K562 treated with DMSO at 1 percent for 24 hours (cell line): ENCODE measurements around the gene CARNS1. TPM values are rescaled to one million over a fixed set of nuclear protein-coding genes. Genes with fewer than 3 reads are reported as not detected.

Source experiments
- total RNA-seq: library from RNA; unstranded; fragments of 300-600 nt; gene quantifications from 2 replicates; pipeline ENCODE4 v1.2.3, GENCODE V29; 2022; ENCODE audit warnings: low read depth; ENCODE audit not compliant: insufficient read depth

Gene CARNS1, protein sequence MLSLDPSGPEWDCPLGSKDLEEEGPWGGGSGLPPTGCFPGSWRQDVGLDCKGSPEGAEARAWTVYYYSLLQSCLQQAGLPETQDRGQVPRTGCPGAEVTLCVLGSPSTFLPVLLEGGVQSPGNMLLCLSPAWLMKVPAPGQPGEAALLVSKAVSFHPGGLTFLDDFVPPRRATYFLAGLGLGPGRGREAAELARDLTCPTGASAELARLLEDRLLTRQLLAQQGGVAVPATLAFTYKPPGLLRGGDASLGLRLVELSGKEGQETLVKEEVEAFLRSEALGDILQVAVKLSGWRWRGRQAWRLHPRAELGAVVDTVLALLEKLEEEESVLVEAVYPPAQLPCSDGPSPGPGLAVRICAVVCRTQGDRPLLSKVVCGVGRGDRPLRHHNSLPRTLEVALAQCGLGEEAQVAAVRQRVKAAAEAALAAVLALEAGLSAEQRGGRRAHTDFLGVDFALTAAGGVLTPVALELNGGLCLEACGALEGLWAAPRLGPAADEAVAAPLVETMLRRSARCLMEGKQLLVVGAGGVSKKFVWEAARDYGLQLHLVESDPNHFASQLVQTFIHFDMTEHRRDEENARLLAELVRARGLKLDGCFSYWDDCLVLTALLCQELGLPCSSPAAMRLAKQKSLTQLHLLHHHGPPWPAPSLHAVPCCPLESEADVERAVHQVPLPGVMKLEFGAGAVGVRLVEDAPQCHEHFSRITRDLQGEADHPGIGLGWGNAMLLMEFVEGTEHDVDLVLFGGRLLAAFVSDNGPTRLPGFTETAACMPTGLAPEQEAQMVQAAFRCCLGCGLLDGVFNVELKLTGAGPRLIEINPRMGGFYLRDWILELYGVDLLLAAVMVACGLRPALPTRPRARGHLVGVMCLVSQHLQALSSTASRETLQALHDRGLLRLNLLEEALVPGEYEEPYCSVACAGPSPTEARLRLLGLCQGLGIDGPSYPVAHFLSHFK
- total RNA-seq = 0.20 TPM in 1 of 2 replicates, not detected in the other

DNA sequence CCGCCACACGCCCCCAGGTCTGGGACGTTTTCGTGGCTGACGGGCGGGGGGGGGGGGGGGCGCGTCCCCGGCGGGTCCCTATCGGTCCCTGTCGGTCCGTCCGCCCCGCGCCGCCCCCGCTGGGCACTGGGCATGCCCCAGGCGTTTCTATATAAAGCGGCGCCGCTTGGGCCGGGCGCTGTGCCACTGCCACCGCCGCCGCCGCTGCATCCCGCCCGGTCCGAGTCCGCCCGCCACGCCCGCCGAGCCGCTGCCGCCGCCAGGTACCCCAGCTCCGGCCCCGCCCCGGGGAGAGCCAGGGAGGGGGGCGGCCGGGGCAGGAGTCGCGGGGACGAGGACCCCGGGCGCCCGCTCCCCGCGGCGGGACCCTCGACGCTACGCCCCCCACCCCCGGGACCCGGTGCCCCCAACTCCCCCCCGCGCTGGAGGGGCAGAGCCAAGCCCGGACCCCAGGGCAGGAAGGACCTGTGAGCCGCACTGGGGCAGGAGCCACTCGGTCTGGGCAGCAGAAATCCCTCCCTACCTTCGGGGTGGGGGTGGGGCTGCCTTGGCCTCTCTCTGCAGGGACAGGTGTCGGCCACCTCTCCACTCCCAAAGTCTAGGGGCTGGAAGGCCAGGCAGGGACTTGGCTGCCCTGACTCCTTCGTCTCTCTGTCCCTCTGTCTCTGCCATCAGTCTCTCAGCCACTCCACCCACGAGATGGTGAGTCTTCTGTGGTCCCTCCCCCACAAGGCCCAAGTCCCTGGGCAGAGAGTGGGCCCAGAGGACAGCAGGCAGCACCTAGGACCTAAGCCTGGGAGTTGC is at the start of gene CARNS1:
CARNS1 (plus strand) TSS at position 178 of the 804 bp plus-strand sequence; CDS start at position 700, 522 bp downstream.

DNA sequence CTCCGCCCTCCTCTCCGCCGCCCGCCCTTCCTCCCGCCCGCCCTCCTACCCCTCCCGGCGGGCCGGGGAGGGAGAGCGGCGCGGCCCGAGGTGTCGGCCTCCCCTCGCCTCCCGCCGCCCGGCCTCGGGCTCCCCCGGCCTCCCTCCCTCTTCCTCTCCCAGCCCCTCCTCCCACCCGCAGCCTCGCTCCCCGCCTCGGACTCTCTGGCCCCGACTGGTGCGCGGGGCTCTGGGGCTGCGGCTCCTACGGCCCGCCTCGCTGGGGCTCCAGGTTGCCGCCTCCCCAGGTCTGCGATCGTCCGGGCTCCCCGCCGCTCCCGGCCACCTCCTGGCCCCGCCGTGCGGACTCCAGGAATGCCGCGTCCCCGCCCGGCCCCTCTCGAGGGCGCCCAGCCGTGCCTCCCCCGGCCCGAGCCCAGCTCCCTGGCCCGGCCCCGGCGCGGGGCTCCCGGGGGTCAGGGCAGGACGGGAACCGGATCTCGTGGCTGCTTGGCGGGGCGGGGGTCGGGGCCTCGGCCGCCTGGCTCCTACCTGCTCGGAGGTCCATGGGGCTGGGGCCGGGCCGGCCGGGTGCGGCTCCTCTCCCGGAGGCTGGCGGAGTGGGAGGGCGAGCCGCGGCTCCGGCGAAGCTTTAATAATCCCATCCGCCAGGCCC is 42.4 kb upstream of the CARNS1 start, which contains the start of gene CLCF1:
CLCF1 (minus strand) TSS at position 606 of the 655 bp plus-strand sequence; CDS start at position 547, 59 bp downstream.

DNA sequence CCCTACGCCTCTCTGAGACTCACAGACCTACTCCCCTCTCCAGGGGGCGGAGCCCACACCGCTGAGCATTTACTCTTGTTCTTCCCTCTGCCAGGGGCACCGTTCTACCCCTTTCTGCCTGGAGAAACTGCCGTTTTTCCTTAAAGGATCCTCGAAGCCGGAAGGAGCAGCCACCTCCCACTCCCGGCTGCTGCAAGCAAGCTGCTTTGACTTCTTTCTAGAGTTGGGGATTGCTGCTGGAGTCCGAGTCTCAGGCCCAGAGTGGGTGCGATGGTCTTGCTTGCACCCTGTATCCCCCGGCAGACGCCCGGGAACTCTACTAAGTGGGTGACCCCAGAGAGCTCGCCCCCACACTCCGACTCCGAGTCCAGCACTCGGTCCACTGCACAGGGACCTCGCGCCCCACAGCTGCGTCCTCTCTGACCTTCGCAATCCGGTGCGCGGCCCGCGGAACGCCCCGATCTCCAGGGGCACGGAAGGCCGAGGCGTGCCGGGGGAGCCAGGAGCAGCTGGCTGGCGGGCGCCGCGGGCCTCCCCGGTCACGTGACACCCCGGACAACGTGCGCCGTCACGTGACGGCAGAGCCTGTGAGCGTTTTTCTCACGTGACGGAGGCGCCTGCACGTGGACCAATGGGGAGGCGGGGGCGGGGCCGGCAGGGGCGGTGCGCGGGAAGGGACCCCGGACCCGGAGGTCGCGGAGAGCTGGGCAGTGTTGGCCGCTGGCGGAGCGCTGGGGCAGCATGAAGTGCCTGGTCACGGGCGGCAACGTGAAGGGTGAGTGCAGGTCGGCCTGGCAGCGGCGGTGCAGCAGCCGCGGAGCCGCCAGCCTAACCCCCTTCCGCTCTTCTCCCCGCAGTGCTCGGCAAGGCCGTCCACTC is 23.9 kb upstream of the CARNS1 start, which contains the start of gene RAD9A:
RAD9A (plus strand) TSS at position 683 of the 879 bp plus-strand sequence; CDS start at position 742, 59 bp downstream.

DNA sequence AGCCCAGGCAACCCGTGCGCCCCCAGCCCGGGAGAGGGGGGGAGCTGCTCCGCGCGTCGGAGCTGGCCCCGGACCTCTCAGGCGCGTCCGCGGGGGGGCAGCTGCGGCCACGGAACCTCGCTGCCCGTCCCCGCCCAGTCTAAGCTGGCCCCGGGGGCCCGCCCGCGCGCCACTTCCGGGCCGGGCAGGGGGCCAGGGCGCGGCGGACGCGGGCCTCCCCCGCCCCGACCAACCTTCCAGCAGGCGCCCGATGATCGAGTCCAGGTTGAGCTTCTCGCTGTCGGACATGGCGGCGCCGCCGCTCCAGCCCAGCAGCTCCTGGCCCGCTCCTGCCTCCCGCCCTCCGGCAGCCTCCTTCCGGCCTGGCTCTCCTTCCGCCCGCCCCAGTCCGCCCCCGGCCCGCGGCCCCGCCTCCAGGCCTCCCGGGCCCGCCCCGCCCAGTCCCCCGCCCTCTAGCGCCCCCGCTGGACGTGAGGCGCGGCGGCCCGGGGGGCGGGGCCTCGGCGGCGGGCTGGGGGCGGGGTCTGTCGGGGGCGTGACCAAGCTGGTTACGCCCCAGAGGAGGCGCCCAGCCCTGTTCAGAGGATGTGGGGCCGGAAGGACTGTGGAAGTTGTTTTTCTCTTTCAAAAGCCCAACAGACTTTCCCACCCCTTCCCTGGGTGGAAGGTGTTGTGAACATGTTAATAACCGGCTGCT is 13.8 kb upstream of the CARNS1 start, which contains the start of gene PPP1CA:
PPP1CA (minus strand) TSS at position 364 of the 697 bp plus-strand sequence; CDS start at position 288, 76 bp downstream.

DNA sequence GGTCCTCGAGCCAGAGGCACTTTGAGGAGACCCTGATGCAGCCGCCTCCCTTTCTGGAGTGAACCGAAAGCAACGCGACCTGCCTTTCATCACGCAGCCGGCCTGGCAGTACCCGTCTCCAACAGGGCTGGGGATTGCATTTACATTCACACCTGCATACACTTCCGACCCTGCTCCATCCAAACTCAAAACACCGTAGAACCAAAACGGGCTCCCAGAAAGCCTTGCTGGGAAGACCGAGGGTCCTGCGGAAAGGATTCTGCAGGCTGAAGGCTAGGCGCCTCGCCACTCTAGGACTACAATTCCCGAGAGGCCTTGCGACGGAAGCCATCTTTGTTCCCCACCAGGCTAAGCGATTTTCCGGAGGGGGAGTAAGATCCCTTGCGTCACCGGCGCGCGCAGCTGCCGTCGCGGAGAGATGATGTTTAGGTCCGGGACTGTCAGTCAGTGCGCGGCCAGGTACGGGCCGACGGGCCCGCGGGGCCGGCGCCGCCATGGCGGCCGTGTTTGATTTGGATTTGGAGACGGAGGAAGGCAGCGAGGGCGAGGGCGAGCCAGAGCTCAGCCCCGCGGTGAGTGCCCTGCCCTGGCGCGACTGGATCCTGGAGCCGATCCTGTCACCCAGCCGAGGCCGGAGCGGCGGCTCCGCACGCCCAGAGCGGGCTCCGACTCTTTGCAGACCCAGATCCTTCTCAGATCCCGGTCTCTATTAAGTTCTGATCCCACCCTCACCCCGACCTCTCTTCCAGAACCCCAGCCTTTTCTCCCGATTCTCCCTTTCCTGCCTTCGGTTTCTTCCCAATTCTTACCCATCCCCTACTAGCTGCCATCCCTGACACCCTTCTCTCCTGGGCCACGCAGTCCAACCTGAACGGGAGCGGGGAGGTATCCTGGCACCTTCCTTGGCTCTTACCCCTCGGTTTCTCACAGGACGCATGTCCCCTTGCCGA is 12.8 kb downstream of the CARNS1 start, which contains the start of gene RPS6KB2:
RPS6KB2 (plus strand) TSS at position 443 of the 950 bp plus-strand sequence; CDS start at position 495, 52 bp downstream.

DNA sequence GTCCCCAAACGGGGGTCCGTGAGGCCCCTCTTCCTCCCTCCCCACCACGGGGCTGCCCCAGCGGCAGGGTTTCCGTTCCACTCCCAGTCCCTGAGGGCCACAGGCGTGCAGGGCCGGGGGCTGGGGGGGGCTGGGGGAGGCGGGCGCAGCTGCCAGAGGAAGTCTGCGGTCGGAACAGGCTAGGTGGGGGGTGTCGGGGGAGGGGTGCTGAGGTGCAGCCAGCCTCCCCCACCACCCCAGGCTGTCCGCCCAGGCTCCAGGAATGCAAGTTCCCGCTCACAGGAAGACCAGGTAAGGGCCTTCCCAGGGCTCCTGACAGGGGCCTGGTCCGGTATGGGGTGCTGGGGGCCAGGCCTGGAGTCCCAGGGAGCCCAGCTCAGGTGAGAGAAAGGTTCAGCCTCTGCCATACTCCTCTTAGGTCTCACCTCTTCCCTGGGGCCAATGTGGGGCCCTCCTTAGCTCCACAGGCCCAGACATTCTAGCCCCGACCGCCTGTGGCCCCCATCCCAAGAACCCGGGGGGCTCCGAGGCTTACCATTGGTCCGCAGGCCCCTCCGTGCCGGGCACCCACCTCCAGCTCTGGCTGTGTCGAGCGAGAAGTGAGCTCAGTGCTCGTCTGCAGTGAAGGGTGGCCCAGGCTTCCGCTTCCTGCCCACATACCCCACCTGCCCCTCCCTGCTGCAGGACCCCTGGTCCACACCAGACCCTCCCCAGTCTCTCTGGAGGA is 21.8 kb downstream of the CARNS1 start, which contains the start of gene PTPRCAP:
PTPRCAP (minus strand) TSS at position 601 of the 727 bp plus-strand sequence; CDS start at position 538, 63 bp downstream.

DNA sequence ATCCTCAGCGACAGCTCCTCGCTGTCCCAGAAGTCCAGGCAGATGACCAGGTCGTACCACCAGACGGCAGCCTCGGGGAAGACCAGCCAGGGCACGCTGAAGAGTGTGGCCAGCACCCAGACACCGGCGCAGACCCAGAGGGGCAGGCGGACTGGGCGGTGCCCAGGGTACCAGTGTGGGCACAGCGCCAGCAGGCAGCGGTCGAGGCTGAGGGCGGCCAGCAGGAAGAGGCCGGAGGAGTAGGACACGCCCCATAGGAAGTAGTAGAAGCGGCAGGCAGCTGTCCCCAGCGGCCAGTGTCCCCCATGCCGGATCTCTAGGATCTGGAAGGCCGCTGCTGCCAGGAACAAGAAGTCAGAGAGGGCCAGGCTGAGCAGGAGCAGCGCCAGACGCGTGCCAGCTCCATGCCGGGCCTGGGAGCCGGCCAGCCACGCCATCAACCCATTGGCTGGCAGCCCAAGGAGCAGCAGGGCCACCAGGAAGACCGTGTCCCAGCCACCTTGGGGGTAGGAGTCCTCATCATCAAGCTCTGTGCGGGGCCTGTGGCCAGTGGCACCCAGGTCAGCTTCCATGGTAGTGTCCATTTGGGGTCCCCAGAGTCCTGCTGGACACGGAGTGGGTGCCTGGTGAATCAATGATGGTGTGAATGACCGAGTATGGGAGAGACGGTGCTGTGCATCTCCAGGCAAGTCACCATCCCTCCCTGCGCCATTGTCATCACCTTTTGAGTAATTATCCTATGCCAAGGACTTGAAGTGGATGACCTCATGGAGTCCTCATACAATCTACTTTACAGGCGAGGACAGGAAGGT is 36.9 kb downstream of the CARNS1 start, which contains the start of gene GPR152:
GPR152 (minus strand) TSS at position 589 of the 812 bp plus-strand sequence; CDS start at position 584, 5 bp downstream.

DNA sequence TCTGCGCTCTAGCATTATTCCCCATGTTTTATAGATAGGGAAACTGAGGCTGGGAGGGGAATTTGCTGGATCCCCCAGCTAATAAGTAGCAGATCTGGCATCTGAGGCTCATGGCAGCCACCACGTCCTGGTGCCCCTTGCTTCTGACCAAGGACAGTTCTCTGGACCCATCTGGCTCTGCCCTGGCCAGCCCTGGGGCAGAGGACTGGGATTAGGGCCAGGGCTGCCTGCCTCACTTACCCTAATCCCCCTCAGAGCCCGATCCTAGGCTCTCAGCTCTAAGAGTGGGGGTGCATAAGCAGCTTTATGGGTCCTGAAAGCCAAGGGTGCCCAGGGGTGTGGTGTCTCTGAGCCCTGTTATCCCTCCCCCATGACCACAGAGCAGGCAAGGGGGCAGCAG is 39.6 kb downstream of the CARNS1 start, which contains the start of gene CABP4:
CABP4 (plus strand) TSS at position 301 of the 400 bp plus-strand sequence; CDS start at position 371, 70 bp downstream.

DNA sequence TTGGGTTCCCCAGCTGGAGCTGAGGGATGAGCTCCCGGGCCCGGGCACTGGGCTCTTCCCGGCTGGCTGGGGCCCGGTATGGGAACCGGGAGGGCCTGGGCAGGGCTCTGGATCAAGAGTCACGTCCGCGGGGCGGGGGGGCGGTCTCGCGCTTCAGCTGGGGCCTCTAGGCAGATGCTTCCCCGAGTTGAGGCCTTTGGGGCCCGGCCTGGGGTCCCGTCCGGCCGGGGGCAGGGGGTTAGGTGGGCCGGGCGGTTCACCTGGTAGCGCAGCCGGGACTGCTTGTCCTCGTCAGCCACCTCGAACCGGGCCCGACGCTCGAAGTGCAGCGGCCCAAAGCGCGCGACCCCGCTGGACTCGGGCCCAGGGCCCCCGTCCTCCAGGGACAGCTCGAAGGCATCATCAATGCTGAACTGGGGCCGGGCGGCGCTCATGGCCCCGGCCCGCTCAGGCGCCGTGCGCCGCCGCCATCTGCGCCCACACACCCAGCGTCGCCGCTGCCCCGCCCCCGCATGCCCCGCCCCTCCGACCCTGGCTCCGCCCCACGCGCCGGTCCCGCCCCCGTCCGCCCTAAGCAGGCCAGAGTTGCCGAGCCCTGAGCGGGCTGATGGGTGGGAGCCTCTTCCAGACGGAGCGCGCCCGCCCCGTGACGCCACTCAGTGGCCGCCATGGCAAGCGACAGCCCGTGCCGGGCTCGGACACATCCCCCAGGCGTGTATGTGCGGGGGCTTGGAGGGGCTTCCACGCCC is 53.5 kb downstream of the CARNS1 start, which contains the start of gene TMEM134:
TMEM134 (minus strand) TSS at position 493 of the 749 bp plus-strand sequence; CDS start at position 434, 59 bp downstream.

Other genes starting within 250 kb of the CARNS1 start
- 159 and 169 TPM in 2 replicates for gene GRK2, start 149.2 kb upstream of the CARNS1 start, total RNA-seq
- gene ANKRD13D, start 126.4 kb upstream of the CARNS1 start, total RNA-seq = 60.2 and 68.6 TPM in 2 replicates
- 2.0 and 4.3 TPM in 2 replicates for gene SSH3, start 112.1 kb upstream of the CARNS1 start, total RNA-seq
- gene POLD4, start 62.1 kb upstream of the CARNS1 start, total RNA-seq = 142 and 157 TPM in 2 replicates
- gene CLCF1, start 42.1 kb upstream of the CARNS1 start, total RNA-seq = 3.6 and 3.7 TPM in 2 replicates
- 55.0 and 57.0 TPM in 2 replicates for gene RAD9A, start 23.7 kb upstream of the CARNS1 start, total RNA-seq
- gene PPP1CA, start 13.8 kb upstream of the CARNS1 start, total RNA-seq = 384 and 414 TPM in 2 replicates
- 1.0 and 1.7 TPM in 2 replicates for gene TBC1D10C, start 11.6 kb upstream of the CARNS1 start, total RNA-seq
- 110 and 111 TPM in 2 replicates for gene RPS6KB2, start 12.8 kb downstream of the CARNS1 start, total RNA-seq
- 2.6 and 4.1 TPM in 2 replicates for gene PTPRCAP, start 22.0 kb downstream of the CARNS1 start, total RNA-seq
- gene CORO1B, start 27.8 kb downstream of the CARNS1 start, total RNA-seq = 282 and 302 TPM in 2 replicates
- not detected in 2 replicates for gene GPR152, start 37.1 kb downstream of the CARNS1 start, total RNA-seq
- not detected in 2 replicates for gene CABP4, start 39.7 kb downstream of the CARNS1 start, total RNA-seq
- 42.4 and 59.3 TPM in 2 replicates for gene TMEM134, start 53.6 kb downstream of the CARNS1 start, total RNA-seq
- gene AIP, start 67.3 kb downstream of the CARNS1 start, total RNA-seq = 121 and 135 TPM in 2 replicates
- 54.2 and 68.6 TPM in 2 replicates for gene PITPNM1, start 89.7 kb downstream of the CARNS1 start, total RNA-seq
- gene CDK2AP2, start 92.5 kb downstream of the CARNS1 start, total RNA-seq = 120 and 125 TPM in 2 replicates
- not detected in 2 replicates for gene CABP2, start 107.8 kb downstream of the CARNS1 start, total RNA-seq
- gene GSTP1, start 168.1 kb downstream of the CARNS1 start, total RNA-seq = 2,484 and 2,621 TPM in 2 replicates
- 248 and 298 TPM in 2 replicates for gene NDUFV1, start 191.3 kb downstream of the CARNS1 start, total RNA-seq
- 26.7 and 30.8 TPM in 2 replicates for gene NUDT8, start 214.3 kb downstream of the CARNS1 start, total RNA-seq
- 0.30 TPM in 1 of 2 replicates, not detected in the other for gene TBX10, start 224.1 kb downstream of the CARNS1 start, total RNA-seq
- not detected in 2 replicates for gene ACY3, start 235.1 kb downstream of the CARNS1 start, total RNA-seq